ENCODE data around the gene MED6.

MED6 gene

DNA sequence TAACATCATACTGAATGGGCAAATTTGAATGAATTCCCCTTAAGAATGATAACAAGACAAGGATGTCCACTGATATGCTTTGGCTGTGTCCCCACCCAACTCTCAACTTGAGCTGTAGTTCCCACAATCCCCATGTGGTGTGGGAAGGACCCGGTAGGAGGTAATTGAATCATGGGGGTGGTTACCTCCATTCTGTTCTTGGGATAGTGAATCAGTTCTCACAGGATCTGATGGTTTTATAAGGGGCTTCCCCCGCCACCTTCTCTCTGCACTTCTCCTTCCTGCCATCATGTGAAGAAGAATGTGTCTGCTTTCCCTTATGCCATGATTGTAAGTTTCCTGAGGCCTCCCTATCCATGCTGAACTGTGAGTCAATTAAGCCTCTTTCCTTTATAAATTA lies 29.3 kb downstream of the MED6 start:
- TF ChIP-seq GATA1 (IDR thresholded peaks at IDR 0.05; ENCODE audit: low read depth, low read length) (no peak), POLR2A (IDR thresholded peaks at IDR 0.05; ENCODE audit: low read length) (no peak)
- DNase-seq, result no peak

DNA sequence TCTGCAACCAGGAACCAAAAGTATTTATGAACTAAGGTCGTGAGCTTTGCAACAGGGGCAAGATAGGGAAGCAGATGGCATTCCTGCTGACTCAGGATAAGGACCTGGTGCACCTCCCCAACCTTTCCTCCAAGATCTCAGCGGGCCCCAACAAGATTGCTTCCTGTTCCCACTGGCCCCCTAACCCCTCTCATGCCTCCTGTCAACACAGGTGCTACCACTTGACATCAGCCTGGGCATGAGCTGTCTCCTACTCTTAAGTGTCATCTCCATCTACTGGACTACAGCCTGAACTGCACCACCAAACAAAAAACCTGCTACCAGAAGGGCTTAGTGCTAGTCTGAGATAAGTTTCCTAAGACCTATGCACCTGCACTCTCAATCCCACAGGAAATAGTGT lies 32.7 kb downstream of the MED6 start:
- TF ChIP-seq GATA1 (IDR thresholded peaks at IDR 0.05; ENCODE audit: low read depth, low read length), result no peak
- no peak for TF ChIP-seq POLR2A (IDR thresholded peaks at IDR 0.05; ENCODE audit: low read length)
- DNase-seq, result peak; percentile 45 to 46

GRCh38 chr14:70563869-70564268 lies 36.6 kb downstream of the MED6 start:
- no peak for TF ChIP-seq POLR2A (IDR thresholded peaks at IDR 0.05; ENCODE audit: low read length)
- no peak for TF ChIP-seq GATA1 (IDR thresholded peaks at IDR 0.05; ENCODE audit: low read depth, low read length)
- DNase-seq, result no peak

GRCh38 chr14:70563417-70563816 lies 37.0 kb downstream of the MED6 start:
- no peak for DNase-seq
- TF ChIP-seq POLR2A (IDR thresholded peaks at IDR 0.05; ENCODE audit: low read length) (no peak), GATA1 (IDR thresholded peaks at IDR 0.05; ENCODE audit: low read depth, low read length) (no peak)

- peak; percentile 43 to 73 for DNase-seq
- TF ChIP-seq POLR2A (IDR thresholded peaks at IDR 0.05; ENCODE audit: low read length), result no peak
- TF ChIP-seq GATA1 (IDR thresholded peaks at IDR 0.05; ENCODE audit: low read depth, low read length), result no peak
Observed at GRCh38 chr14:70558356-70558755, 42.1 kb downstream of the MED6 start.

DNA sequence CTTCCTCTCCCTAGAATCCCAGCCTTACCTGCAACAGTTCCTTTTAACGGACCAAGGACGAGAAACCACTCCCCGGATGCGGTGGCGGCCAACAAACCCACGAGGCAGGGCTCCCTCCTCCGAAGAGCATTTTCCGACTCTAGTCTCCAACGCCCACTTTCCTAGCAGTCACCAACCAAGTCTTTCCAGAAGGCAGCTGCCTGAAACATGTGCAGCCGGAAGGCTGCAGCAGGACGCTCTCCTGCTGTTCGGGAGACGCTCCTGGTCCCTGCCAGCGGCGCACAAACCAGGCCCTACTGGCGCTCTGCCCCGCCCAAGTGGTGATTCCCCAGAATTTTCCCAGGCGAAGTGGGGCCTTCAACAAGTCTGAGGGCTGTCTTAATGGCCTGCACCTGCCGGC lies 44.6 kb downstream of the MED6 start:
- no peak for TF ChIP-seq POLR2A (IDR thresholded peaks at IDR 0.05; ENCODE audit: low read length)
- no peak for TF ChIP-seq GATA1 (IDR thresholded peaks at IDR 0.05; ENCODE audit: low read depth, low read length)
- no peak for DNase-seq

DNA sequence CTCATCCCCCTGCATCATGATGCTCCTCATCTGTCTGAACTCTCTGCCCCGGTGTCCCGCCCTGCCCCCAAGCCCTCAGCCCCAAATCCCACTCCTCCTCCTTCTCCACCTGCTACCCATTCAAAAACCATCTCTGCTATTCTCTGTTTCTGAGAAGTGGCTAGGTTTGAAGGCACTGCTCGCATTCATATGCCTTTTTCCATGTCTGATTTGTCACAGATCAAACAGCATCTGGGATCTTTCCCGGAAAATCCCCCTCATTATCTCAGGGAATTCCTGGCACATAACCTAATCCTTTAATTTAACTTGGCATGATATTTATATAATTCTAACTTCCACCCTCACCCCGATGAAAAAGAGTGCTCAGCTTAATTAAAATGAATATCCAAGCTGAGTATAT lies 62.4 kb downstream of the MED6 start:
- DNase-seq, result no peak
- no peak for TF ChIP-seq POLR2A (IDR thresholded peaks at IDR 0.05; ENCODE audit: low read length)
- TF ChIP-seq GATA1 (IDR thresholded peaks at IDR 0.05; ENCODE audit: low read depth, low read length), result no peak

GRCh38 chr14:70536830-70537229 lies 63.6 kb downstream of the MED6 start:
- no peak for DNase-seq
- TF ChIP-seq GATA1 (IDR thresholded peaks at IDR 0.05; ENCODE audit: low read depth, low read length), result no peak
- TF ChIP-seq POLR2A (IDR thresholded peaks at IDR 0.05; ENCODE audit: low read length), result no peak

DNA sequence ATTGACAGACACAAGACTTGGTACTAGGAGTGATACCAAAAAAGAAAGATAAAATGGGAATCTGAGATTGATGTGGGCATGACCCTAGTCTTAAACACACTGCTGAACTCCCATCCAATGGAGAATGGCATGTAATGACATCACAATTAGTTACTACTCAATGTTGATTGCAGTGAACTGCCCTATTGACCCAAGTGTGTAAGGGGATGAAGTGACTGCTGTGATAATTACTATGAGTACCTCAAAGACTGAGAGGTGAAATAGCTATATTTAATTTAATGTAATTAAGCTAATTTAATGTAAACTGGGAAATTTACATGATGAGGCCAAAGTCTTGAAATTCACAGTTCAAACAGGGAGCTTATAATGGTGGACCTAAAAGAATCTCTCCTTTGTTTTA lies 65.6 kb downstream of the MED6 start, which contains the start of gene ADAM20:
Gene ADAM20 (minus strand): TSS at position 101 of the 400 bp plus-strand sequence. CDS start 10,247 bp downstream, outside the sequence.
- DNase-seq, result no peak
- TF ChIP-seq POLR2A (IDR thresholded peaks at IDR 0.05; ENCODE audit: low read length) (no peak), GATA1 (IDR thresholded peaks at IDR 0.05; ENCODE audit: low read depth, low read length) (no peak)

Measured in erythroblast (primary cell).